A549 treated with AZD9567 at 1 μM for 4 hours (cell line): ENCODE data around the gene IL17RD. TPM values are rescaled to one million over a fixed set of nuclear protein-coding genes. Genes with fewer than 3 reads are reported as not detected.

ENCODE experiments used
- total RNA-seq: library from RNA; stranded (reverse); fragments of 200-300 nt; extraction: Qiagen RNA extraction; gene quantifications from 5 replicates; pipeline ENCODE4 v1.2.3, GENCODE V29; 2022; ENCODE audit not compliant: insufficient read depth

Gene IL17RD
- 0.55 to 1.6 TPM (median 1.2 TPM) in 5 replicates for total RNA-seq

GRCh38 chr3:57164657-57165573 lies at the start of gene IL17RD:
Gene IL17RD (minus strand): TSS chr3:57165353. CDS start chr3:57165286, 67 bp downstream.

GRCh38 chr3:57199895-57200297 lies 34.7 kb upstream of the IL17RD start, which contains the start of gene HESX1:
Gene HESX1 (minus strand): TSS chr3:57199978. CDS start chr3:57199918, 60 bp downstream.

GRCh38 chr3:57060089-57060821 lies 104.9 kb downstream of the IL17RD start, which contains the start of gene SPATA12:
Gene SPATA12 (plus strand): TSS chr3:57060664. CDS start chr3:57073695, 13,031 bp downstream.

Other genes with a start within 250 kb of the IL17RD start
- 0.18 to 0.34 TPM (median 0.27 TPM) in 4 of 5 replicates, not detected in the other for gene SPATA12, start 104.7 kb downstream of the IL17RD start, total RNA-seq
- 0.15 to 0.52 TPM (median 0.35 TPM) in 4 of 5 replicates, not detected in the other for gene HESX1, start 34.6 kb upstream of the IL17RD start, total RNA-seq
- 12.8 to 19.3 TPM (median 19.0 TPM) in 5 replicates for gene APPL1, start 62.4 kb upstream of the IL17RD start, total RNA-seq
- not detected in 5 replicates for gene ASB14, start 127.3 kb upstream of the IL17RD start, total RNA-seq